HepG2 (cell line): ENCODE measurements around the gene SNX9. TPM values are rescaled to one million over a fixed set of nuclear protein-coding genes. Genes with fewer than 3 reads are reported as not detected.

Source experiments
- ATAC-seq: fragments of 200-7000 bp; cut with Tn5 transposase; 3 replicates; pipeline ENCODE4 v1.9.1; 2020; ENCODE audit warnings: mild to moderate bottlenecking, moderate library complexity
- BruUV-seq: library from RNA; stranded (reverse); fragments of 400-500 nt; replicated peaks from 2 replicates; lab custom pipeline; 2021; lab: Mats Ljungman, UMichigan
- CTCF ChIA-PET: fragments of 300-600 bp; formaldehyde crosslinking; extraction: SDS; loops from one replicate; lab custom pipeline; 2021; ENCODE audit warnings: low total read pairs, inconsistent platforms, low intra/inter-chr PET ratio; lab: Yijun Ruan, JAX
- POLR2A ChIA-PET: fragments of 350-600 bp; sonication (Branson Sonifier 250); formaldehyde crosslinking; loops from one replicate; lab custom pipeline; 2020; ENCODE audit warnings: antibody characterized with exemption, inconsistent platforms; lab: Yijun Ruan, JAX
- DNase-seq: peaks from one replicate; pipeline ENCODE4 v3.0.0-alpha.2; 2015; ENCODE audit warnings: low spot score
- FAIRE-seq: peaks from 3 replicates; lab custom pipeline; 2011; peaks lifted over from hg19 to GRCh38; lab: Jason Lieb, UNC
- H2AFZ ChIP-seq: one replicate; pipeline ENCODE4 v1.6.1; 2011; ENCODE audit warnings: low read length, inconsistent platforms
- H3K27ac ChIP-seq: fragments of 300-600 bp; 3 replicates; pipeline ENCODE4 v1.8.0; 2011; ENCODE audit warnings: mixed run types, mild to moderate bottlenecking, mixed read lengths, low read length, inconsistent platforms; ENCODE audit not compliant: insufficient read depth; ENCODE audit errors: extremely low read length
- H3K27me3 ChIP-seq, 2 experiments: fragments of 200-600 bp in 1 of 2; 2 replicates in 1 of 2; 3 replicates in 1 of 2; pipeline versions ENCODE4 v1.6.0 to v1.8.0; 2011; ENCODE audit warnings: low read length in 2 of 2, mild to moderate bottlenecking in 2 of 2, moderate library complexity in 2 of 2, inconsistent platforms in 1 of 2; ENCODE audit not compliant: insufficient read depth in 2 of 2, control insufficient read depth in 1 of 2
- H3K36me3 ChIP-seq, 2 experiments: fragments of 200-600 bp in 1 of 2; replicated peaks in 1 of 2; 2 replicates in 1 of 2; 3 replicates in 1 of 2; pipeline versions ENCODE4 v1.5.1 to v1.8.0; 2011; ENCODE audit warnings: low read length in 2 of 2, inconsistent platforms in 1 of 2; ENCODE audit not compliant: insufficient read depth in 2 of 2, control insufficient read depth in 1 of 2
- H3K4me1 ChIP-seq: 2 replicates; pipeline ENCODE4 v1.5.1; 2012; ENCODE audit warnings: low read length, inconsistent platforms; ENCODE audit not compliant: insufficient read depth
- H3K4me2 ChIP-seq: 2 replicates; pipeline ENCODE4 v1.6.0; 2011; ENCODE audit warnings: low read depth, low read length, inconsistent platforms
- H3K4me3 ChIP-seq, 3 experiments: fragments of 200-600 bp in 1 of 3; sonication (generic), shearing (Covaris generic) in 1 of 3; replicated peaks in 1 of 3; 2 replicates each; pipeline ENCODE4 v1.5.1; 2011 to 2016; ENCODE audit warnings: low read length in 3 of 3, inconsistent platforms in 2 of 3, low read depth in 2 of 3, mild to moderate bottlenecking in 2 of 3, control low read depth in 1 of 3, mixed read lengths in 1 of 3; ENCODE audit not compliant: insufficient read depth in 1 of 3
- H3K79me2 ChIP-seq: one replicate; pipeline ENCODE4 v1.6.1; 2011; ENCODE audit warnings: low read length, inconsistent platforms; ENCODE audit not compliant: insufficient read depth
- H3K9ac ChIP-seq: 2 replicates; pipeline ENCODE4 v1.6.0; 2011; ENCODE audit warnings: mild to moderate bottlenecking, low read depth, low read length, inconsistent platforms; ENCODE audit not compliant: insufficient read depth
- H3K9me3 ChIP-seq: 2 replicates; pipeline ENCODE4 v1.5.1; 2012; ENCODE audit warnings: mild to moderate bottlenecking, low read length
- H4K20me1 ChIP-seq: 2 replicates; pipeline ENCODE4 v1.6.0; 2011; ENCODE audit warnings: inconsistent platforms, mild to moderate bottlenecking, low read length, moderate library complexity; ENCODE audit not compliant: insufficient read depth
- AKAP8 ChIP-seq: sonication (generic); formaldehyde crosslinking; IDR thresholded peaks from 2 replicates; pipeline ENCODE4 v1.5.1; 2020; ENCODE audit warnings: mild to moderate bottlenecking, missing genetic modification reagents
- CEBPZ ChIP-seq: IDR thresholded peaks from 2 replicates; pipeline ENCODE4 v1.6.1; 2012; ENCODE audit warnings: low read length, improper control_type of control experiment
- ELF3 ChIP-seq: IDR thresholded peaks from 2 replicates; pipeline ENCODE4 v1.6.1; 2016; ENCODE audit warnings: missing genetic modification reagents, missing compliant biosample characterization
- ELF4 ChIP-seq: sonication (generic); formaldehyde crosslinking; IDR thresholded peaks from 2 replicates; pipeline ENCODE4 v1.5.0; 2020; ENCODE audit warnings: missing genetic modification reagents, mild to moderate bottlenecking, moderate library complexity, borderline replicate concordance
- HES4 ChIP-seq: sonication (generic); formaldehyde crosslinking; IDR thresholded peaks from 2 replicates; pipeline ENCODE4 v1.9.0; 2021; ENCODE audit warnings: mild to moderate bottlenecking, missing genetic modification reagents, borderline replicate concordance
- HMG20A ChIP-seq: IDR thresholded peaks from 2 replicates; pipeline ENCODE4 v1.6.1; 2016; ENCODE audit warnings: borderline replicate concordance
- HNRNPUL1 ChIP-seq: fragments of 200-400 bp; formaldehyde crosslinking; IDR thresholded peaks from 2 replicates; pipeline ENCODE4 v1.6.1; 2017; ENCODE audit warnings: low read depth, mild to moderate bottlenecking, low read length, moderate library complexity
- MTA3 ChIP-seq: sonication (generic); formaldehyde crosslinking; IDR thresholded peaks from 2 replicates; pipeline ENCODE4 v1.4.0; 2020; ENCODE audit warnings: missing genetic modification reagents
- NCOA2 ChIP-seq: sonication (generic); formaldehyde crosslinking; IDR thresholded peaks from 2 replicates; pipeline ENCODE4 v1.8.0; 2022; ENCODE audit warnings: inconsistent platforms
- NFRKB ChIP-seq: fragments of 450-650 bp; IDR thresholded peaks from 2 replicates; pipeline ENCODE4 v1.6.1; 2017
- NR2F6 ChIP-seq, 2 experiments: IDR thresholded peaks; 2 replicates each; pipeline ENCODE4 v1.6.1; 2016; ENCODE audit warnings: antibody characterized with exemption in 1 of 2, mild to moderate bottlenecking in 1 of 2
- SMAD9 ChIP-seq: sonication (generic); formaldehyde crosslinking; IDR thresholded peaks from 2 replicates; pipeline ENCODE4 v1.5.1; 2020; ENCODE audit warnings: mild to moderate bottlenecking, missing genetic modification reagents
- SYNCRIP ChIP-seq: fragments of 200-400 bp; formaldehyde crosslinking; IDR thresholded peaks from 2 replicates; pipeline ENCODE4 v1.6.1; 2018; ENCODE audit warnings: mild to moderate bottlenecking, low read depth, low read length; ENCODE audit not compliant: insufficient read depth
- ZBTB25 ChIP-seq: IDR thresholded peaks from 2 replicates; pipeline ENCODE4 v1.6.1; 2018; ENCODE audit warnings: missing genetic modification reagents
- ZFP36L1 ChIP-seq: sonication (generic); formaldehyde crosslinking; IDR thresholded peaks from 2 replicates; pipeline ENCODE4 v1.8.0; 2022; ENCODE audit warnings: mild to moderate bottlenecking, missing genetic modification reagents, moderate library complexity
- ZFP62 ChIP-seq: sonication (generic); formaldehyde crosslinking; IDR thresholded peaks from 2 replicates; pipeline ENCODE4 v1.4.0; 2020; ENCODE audit warnings: missing genetic modification reagents
- ZNF350 ChIP-seq: sonication (generic); formaldehyde crosslinking; IDR thresholded peaks from 2 replicates; pipeline ENCODE4 v1.4.0; 2020; ENCODE audit warnings: mild to moderate bottlenecking, low read depth, missing genetic modification reagents, borderline replicate concordance
- ZNF75D ChIP-seq: sonication (generic); formaldehyde crosslinking; IDR thresholded peaks from 2 replicates; pipeline ENCODE4 v1.8.1; 2023; ENCODE audit warnings: missing genetic modification reagents, mild to moderate bottlenecking, borderline replicate concordance
- ZNF761 ChIP-seq: sonication (generic); formaldehyde crosslinking; conservative IDR thresholded peaks from 2 replicates; pipeline ENCODE4 v1.4.0; 2020; ENCODE audit warnings: mild to moderate bottlenecking, missing genetic modification reagents
- WGBS: methylation state at CpG from one replicate; pipeline ENCODE4 v1.1.6; 2017; ENCODE audit warnings: low lambda C conversion rate; 5-methylcytosine and 5-hydroxymethylcytosine counted together
- in situ Hi-C: cut with HindIII; loops from 2 replicates; pipeline ENCODE4 v1.10.0; 2017; ENCODE audit warnings: low pct_unique_long_range_greater_than_20kb; ENCODE audit not compliant: extremely low pct_ligation_motif_present
- intact Hi-C: fragments of 100-400 bp; cut with micrococcal nuclease; formaldehyde crosslinking; loops from one replicate; pipeline ENCODE4 v1.10.0; 2022; ENCODE audit not compliant: unreplicated experiment
- polyA plus RNA-seq, 8 experiments: library from polyadenylated mRNA; depleted of rRNA in 3 of 8; stranded (reverse) in 7 of 8; unstranded in 1 of 8; fragments of >200 nt; fragmentation: Illumina TruSeq in 4 of 8; extraction: Trizol in 4 of 8; gene quantifications; 2 replicates each; pipeline versions ENCODE4 v1.2.1 to v1.2.3, GENCODE V29; 2011 to 2016; ENCODE audit warnings: low read depth in 4 of 8, missing spikeins in 1 of 8, mixed read lengths in 1 of 8; ENCODE audit not compliant: insufficient read depth in 1 of 8
- total RNA-seq, 5 experiments: library from RNA; depleted of rRNA; stranded (reverse); fragments of >200 nt; fragmentation: Illumina TruSeq; extraction: Trizol; gene quantifications; 2 replicates each; pipeline ENCODE4 v1.2.3, GENCODE V29; 2016; ENCODE audit warnings: low read depth in 1 of 5
- TF ChIP-seq, protein P1 (sequence below): sonication (generic); formaldehyde crosslinking; IDR thresholded peaks from 2 replicates; pipeline ENCODE4 v1.8.0; 2023; ENCODE audit warnings: mild to moderate bottlenecking, missing genetic modification reagents

Gene SNX9
- total and polyA plus RNA-seq, 2 of the 13 experiments (the other 11 are each of a cell fraction or from before 2014, with no cell fraction given): 21.9 to 36.0 TPM

- CTCF ChIA-PET: no interaction called here
- POLR2A ChIA-PET: no interaction called here
- Histone ChIP-seq H3K9ac (no peak overlapping the region), H3K36me3 (no peaks in the 10 kb centered on the region), H2AFZ (no peak overlapping the region), H3K4me3 (no peak overlapping the region), H3K79me2 (no peaks in the 10 kb centered on the region), H3K4me1 (no peaks in the 10 kb centered on the region), H3K27ac (no peak overlapping the region), H3K27me3 (peaks cover 0 to 15% of the 10 kb centered on the region in 2 experiments; a peak in 2 of 5 replicates), H3K9me3 (0 out of 2 replicates have a peak, but pooled peaks cover 3% of the 10 kb centered on the region), H4K20me1 (no peaks in the 10 kb centered on the region), H3K4me2 (no peak overlapping the region)
- in situ Hi-C loops: no loop called here
- ATAC-seq: no peak
- TF ChIP-seq HES4 (CRISPR knock-in tag) (no peak), MTA3 (no peak), ZNF350 (CRISPR knock-in tag) (no peak), ZFP62 (CRISPR knock-in tag) (no peak), SYNCRIP (no peak), ELF4 (CRISPR knock-in tag) (no peak), HMG20A (no peak), NCOA2 (CRISPR knock-in tag) (no peak), NR2F6 (IDR thresholded peaks at IDR 0.05) (no peak), NR2F6 (CRISPR knock-in tag; IDR thresholded peaks at IDR 0.05) (no peak), ZFP36L1 (no peak), SMAD9 (no peak), CEBPZ (no peak), AKAP8 (no peak), ZNF75D (CRISPR knock-in tag) (no peak), NFRKB (no peak), ZBTB25 (CRISPR knock-in tag) (no peak), ELF3 (no peak), HNRNPUL1 (no peak), ZNF761 (no peak)
- TF ChIP-seq, protein P1, sequence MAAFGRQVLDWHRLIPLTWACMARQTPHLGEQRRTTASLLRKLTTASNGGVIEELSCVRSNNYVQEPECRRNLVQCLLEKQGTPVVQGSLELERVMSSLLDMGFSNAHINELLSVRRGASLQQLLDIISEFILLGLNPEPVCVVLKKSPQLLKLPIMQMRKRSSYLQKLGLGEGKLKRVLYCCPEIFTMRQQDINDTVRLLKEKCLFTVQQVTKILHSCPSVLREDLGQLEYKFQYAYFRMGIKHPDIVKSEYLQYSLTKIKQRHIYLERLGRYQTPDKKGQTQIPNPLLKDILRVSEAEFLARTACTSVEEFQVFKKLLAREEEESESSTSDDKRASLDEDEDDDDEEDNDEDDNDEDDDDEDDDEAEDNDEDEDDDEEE (CRISPR knock-in tag): no peak
- no TSS peak for BruUV-seq
- 0% methylated on average over 1 of the region's 1 CpG for WGBS
- intact Hi-C loops: no loop called here
- no peak for FAIRE-seq
- no peak for DNase-seq
Measured at GRCh38 chr6:157809613-157810012, 13.4 kb upstream of the SNX9 start.
